Gastrocnemius medialis (tissue), 4 donors: Measurements from ENCODE around the gene PRDM5. TPM values are rescaled to one million over a fixed set of nuclear protein-coding genes. Genes with fewer than 3 reads are reported as not detected.

Experiments
- ATAC-seq, 2 donors: fragments of 150-250 bp; one replicate each; pipeline ENCODE4 v1.9.1; 2016
- DNase-seq, 2 donors: peaks; one replicate each; pipeline ENCODE4 v3.0.0-alpha.2; 2019
- H3K27ac ChIP-seq, 4 donors: fragments of 200-600 bp; sonication (generic); 1 replicate in 1 of 4; 2 replicates in 3 of 4; pipeline ENCODE4 v1.5.1; 2016 to 2018; ENCODE audit warnings: mild to moderate bottlenecking in 2 of 4, moderate library complexity in 1 of 4
- H3K27me3 ChIP-seq, 3 donors: fragments of 200-600 bp; sonication (generic) in 2 of 3; 1 replicate in 1 of 3; 2 replicates in 2 of 3; pipeline versions ENCODE4 v1.5.1 to v1.6.0; 2016 to 2019; ENCODE audit warnings: mild to moderate bottlenecking in 1 of 3, moderate library complexity in 1 of 3
- H3K36me3 ChIP-seq, 2 donors: fragments of 200-600 bp; sonication (generic) in 1 of 2; one replicate each; pipeline ENCODE4 v1.5.1; 2017 to 2018
- H3K4me1 ChIP-seq, 2 donors: fragments of 200-600 bp; sonication (generic) in 1 of 2; one replicate each; pipeline ENCODE4 v1.5.1; 2016 to 2017; ENCODE audit warnings: mild to moderate bottlenecking in 2 of 2
- H3K4me3 ChIP-seq, 4 donors: fragments of 200-600 bp; sonication (generic) in 3 of 4; 1 replicate in 1 of 4; 2 replicates in 3 of 4; pipeline ENCODE4 v1.5.1; 2016 to 2019; ENCODE audit warnings: mild to moderate bottlenecking in 2 of 4
- H3K9me3 ChIP-seq, 3 donors: fragments of 200-600 bp; sonication (generic) in 2 of 3; 1 replicate in 1 of 3; 2 replicates in 2 of 3; pipeline ENCODE4 v1.5.1; 2016 to 2019
- POLR2A ChIP-seq, 2 donors: fragments of 450-650 bp; IDR thresholded peaks; one replicate each; pipeline ENCODE4 v1.6.1; 2017; ENCODE audit warnings: antibody characterized with exemption in 2 of 2, mild to moderate bottlenecking in 2 of 2, moderate library complexity in 2 of 2
- in situ Hi-C, 4 donors: fragments of 200-750 bp; cut with MboI; loops; one replicate each; pipeline versions ENCODE4 v1.15.0 to v1.8.0; 2017; ENCODE audit warnings: low sequenced_read_pairs in 4 of 4
- intact Hi-C: fragments of 100-400 bp; cut with DNase I; formaldehyde crosslinking; loops from one replicate; pipeline ENCODE4 v1.15.1; 2023; ENCODE audit warnings: low total_unique reads
- total RNA-seq, 4 donors: library from RNA; depleted of rRNA; stranded (reverse); fragments of >200 nt; gene quantifications; one replicate each; pipeline versions ENCODE4 v1.1.0 to v1.2.3, GENCODE V29; 2016
- TF ChIP-seq, protein P1 (sequence below), 5 experiments: fragments of 450-650 bp in 3 of 5; fragments of 200-600 bp in 2 of 5; sonication (generic) in 2 of 5; IDR thresholded peaks in 4 of 5; conservative IDR thresholded peaks in 1 of 5; 1 replicate in 4 of 5; 2 replicates in 1 of 5; pipeline ENCODE4 v1.5.1; 2016 to 2019; ENCODE audit warnings: antibody characterized with exemption in 5 of 5, mild to moderate bottlenecking in 3 of 5, moderate library complexity in 3 of 5

The PRDM5 gene
- total RNA-seq, 4 donors from 2014 or later: 1.3 to 2.3 (median 1.6) TPM

DNA sequence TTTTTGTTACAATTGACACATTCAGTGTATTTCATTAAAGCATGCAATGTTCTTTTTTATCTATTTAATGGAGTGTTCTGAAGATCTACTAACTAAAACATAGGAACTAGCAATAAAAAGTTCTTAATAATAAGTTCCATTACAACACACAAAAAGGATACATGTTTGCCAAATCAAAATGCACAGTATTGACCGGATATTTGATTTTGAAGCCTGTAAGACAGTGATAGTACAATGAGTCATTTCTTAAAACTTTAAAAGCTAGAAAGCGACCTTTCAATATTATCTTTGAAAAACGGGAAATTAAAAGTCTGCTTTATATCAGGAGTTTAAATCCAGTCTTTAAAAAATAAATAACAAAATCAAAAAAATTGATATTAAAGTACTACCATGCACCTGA is 2.4 kb upstream of the PRDM5 start:
- no peak overlapping the region for H3K27ac ChIP-seq
- intact Hi-C loops: loop anchor here (10.0 kb wide), 1 partner anchor 150 kb away; the partner anchor contains the start of gene NDNF

DNA sequence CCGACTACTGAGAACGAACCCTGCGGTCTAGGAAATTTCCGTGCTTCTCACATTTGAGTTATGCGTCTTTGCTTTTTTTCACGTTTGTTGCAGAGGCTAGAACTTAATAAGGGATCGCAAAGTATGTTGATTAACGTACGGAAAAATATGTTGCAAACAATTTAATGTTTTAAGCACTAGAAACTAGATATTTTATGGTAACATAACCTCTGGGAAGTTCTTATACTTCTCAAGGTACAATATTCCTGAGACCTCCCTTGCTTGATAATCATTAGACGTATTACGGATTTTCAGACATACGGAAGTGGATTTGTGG is 639 bp upstream of the PRDM5 start:
- TF ChIP-seq POLR2A (IDR thresholded peaks at IDR 0.05): no peak
- TF ChIP-seq, protein P1, sequence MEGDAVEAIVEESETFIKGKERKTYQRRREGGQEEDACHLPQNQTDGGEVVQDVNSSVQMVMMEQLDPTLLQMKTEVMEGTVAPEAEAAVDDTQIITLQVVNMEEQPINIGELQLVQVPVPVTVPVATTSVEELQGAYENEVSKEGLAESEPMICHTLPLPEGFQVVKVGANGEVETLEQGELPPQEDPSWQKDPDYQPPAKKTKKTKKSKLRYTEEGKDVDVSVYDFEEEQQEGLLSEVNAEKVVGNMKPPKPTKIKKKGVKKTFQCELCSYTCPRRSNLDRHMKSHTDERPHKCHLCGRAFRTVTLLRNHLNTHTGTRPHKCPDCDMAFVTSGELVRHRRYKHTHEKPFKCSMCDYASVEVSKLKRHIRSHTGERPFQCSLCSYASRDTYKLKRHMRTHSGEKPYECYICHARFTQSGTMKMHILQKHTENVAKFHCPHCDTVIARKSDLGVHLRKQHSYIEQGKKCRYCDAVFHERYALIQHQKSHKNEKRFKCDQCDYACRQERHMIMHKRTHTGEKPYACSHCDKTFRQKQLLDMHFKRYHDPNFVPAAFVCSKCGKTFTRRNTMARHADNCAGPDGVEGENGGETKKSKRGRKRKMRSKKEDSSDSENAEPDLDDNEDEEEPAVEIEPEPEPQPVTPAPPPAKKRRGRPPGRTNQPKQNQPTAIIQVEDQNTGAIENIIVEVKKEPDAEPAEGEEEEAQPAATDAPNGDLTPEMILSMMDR (IDR thresholded peaks at IDR 0.05 in 4 of 5, conservative IDR thresholded peaks at IDR 0.05 in 1 of 5): no peak
- ATAC-seq (no peak), DNase-seq (no peak)
- H3K4me3 ChIP-seq: peak overlapping the region; percentile 69 to 82 (median 74)
- no peaks in the 10 kb centered on the region for H3K9me3 ChIP-seq
- peak overlapping the region; percentile 65 to 79 (median 78) for H3K27ac ChIP-seq
- H3K4me1 ChIP-seq: peaks cover 6 to 22% of the 10 kb centered on the region in 2 donors
- in situ Hi-C loops: no loop called here
- H3K27me3 ChIP-seq: no peaks in the 10 kb centered on the region
- no peaks in the 10 kb centered on the region for H3K36me3 ChIP-seq
- intact Hi-C loops: loop anchor here (10.0 kb wide), 1 partner anchor 152 kb away; the partner anchor contains the start of gene NDNF

More for the DNA sequence above, 2.4 kb upstream of the PRDM5 start:
- no peaks in the 10 kb centered on the region for H3K27me3 ChIP-seq
- peaks cover 6 to 12% of the 10 kb centered on the region in 2 donors for H3K4me1 ChIP-seq
- no peaks in the 10 kb centered on the region for H3K36me3 ChIP-seq
- H3K4me3 ChIP-seq: no peak overlapping the region
- H3K9me3 ChIP-seq: no peaks in the 10 kb centered on the region
- TF ChIP-seq, protein P1 (IDR thresholded peaks at IDR 0.05 in 4 of 5, conservative IDR thresholded peaks at IDR 0.05 in 1 of 5): no peak
- no peak for TF ChIP-seq POLR2A (IDR thresholded peaks at IDR 0.05)
- no peak for DNase-seq
- in situ Hi-C loops: no loop called here
- ATAC-seq: no peak

DNA sequence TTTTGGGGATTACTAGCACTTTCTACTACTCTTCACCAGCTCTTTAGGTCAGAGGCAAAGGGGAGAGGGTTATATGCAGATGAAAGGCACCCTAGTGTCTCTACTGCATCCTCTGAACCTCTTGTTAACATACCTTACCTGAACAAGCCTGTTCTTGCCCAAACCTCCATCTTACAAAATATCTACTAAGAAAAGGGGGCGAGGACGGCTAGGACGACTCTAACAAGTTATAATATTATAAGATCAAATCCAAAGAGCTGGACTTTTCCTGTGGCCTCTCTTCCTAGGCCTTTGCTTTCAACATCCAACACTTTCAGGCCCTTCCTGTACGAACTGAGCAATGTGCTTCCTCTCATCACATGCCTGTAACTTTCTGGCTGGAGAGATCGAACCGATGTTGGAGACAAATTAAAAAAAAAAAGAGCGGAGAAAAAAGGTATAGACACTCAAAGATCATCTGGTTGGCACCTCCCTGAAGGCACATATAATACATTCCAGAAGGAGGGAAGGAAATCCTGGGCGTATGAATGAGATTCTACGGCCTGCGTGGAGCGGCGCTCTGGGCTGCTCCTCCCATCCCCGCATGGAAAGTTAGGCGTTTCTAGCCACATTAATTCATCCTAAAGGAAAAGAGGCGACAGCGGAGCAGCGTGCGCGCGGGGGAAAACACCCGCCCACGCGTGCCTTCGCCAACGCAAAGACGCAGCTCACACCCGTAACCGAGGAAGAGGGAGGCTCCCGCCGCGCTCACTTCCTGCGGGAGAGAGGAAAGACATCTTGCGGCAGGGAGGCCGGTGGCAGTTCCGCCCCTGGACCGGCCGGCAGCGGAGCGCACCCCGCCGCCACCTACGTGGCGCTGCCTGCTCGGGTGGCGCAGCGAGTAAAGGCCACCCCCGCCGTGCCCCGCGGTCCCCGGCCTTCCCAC is 808 bp downstream of the PRDM5 start:
- Histone ChIP-seq H3K4me3 (peak overlapping the region; percentile 69 to 82 (median 74)), H3K27me3 (no peaks in the 10 kb centered on the region), H3K9me3 (no peaks in the 10 kb centered on the region), H3K27ac (peak overlapping the region; percentile 65 to 79 (median 78)), H3K36me3 (no peaks in the 10 kb centered on the region), H3K4me1 (peaks cover 6 to 22% of the 10 kb centered on the region in 2 donors)
- intact Hi-C loops (loop anchor here (10.0 kb wide), 1 partner anchor 153 kb away; the partner anchor contains the start of gene NDNF), in situ Hi-C loops (no loop called here)
- peak; percentile 28 to 47 for TF ChIP-seq POLR2A (IDR thresholded peaks at IDR 0.05)
- TF ChIP-seq, protein P1 (IDR thresholded peaks at IDR 0.05 in 4 of 5, conservative IDR thresholded peaks at IDR 0.05 in 1 of 5): no peak
- ATAC-seq: peak; percentile 60 to 61
- DNase-seq: peak; percentile 11 to 33

DNA sequence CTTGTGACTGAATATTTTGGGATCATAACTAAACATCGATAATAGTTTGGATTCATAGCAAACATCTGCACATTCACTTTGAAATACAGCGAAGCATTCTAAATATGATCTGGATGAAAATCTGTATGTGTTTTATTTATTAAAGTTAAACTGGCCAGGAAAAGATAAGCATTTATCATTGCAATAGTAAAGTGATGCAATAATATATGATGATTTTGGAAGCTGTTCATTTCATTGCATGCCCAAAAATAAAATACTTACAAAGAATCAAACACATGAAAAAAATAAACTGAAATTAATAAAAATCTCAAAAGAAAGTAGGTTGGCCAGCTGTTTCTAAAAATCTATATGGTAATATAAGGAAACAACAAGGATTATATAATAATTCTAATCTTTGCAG is 1.9 kb downstream of the PRDM5 start:
- Histone ChIP-seq H3K27me3 (no peaks in the 10 kb centered on the region), H3K4me1 (peaks cover 6 to 22% of the 10 kb centered on the region in 2 donors), H3K36me3 (no peaks in the 10 kb centered on the region), H3K9me3 (no peaks in the 10 kb centered on the region), H3K4me3 (no peak overlapping the region), H3K27ac (no peak overlapping the region)
- ATAC-seq (no peak), DNase-seq (no peak)
- intact Hi-C loops: loop anchor here (10.0 kb wide), 1 partner anchor 154 kb away; the partner anchor contains the start of gene NDNF
- in situ Hi-C loops: no loop called here
- TF ChIP-seq, protein P1 (IDR thresholded peaks at IDR 0.05 in 4 of 5, conservative IDR thresholded peaks at IDR 0.05 in 1 of 5): no peak
- no peak for TF ChIP-seq POLR2A (IDR thresholded peaks at IDR 0.05)
